ENCODE data around the gene MMEL1. TPM values are rescaled to one million over a fixed set of nuclear protein-coding genes. Genes with fewer than 3 reads are reported as not detected.

MMEL1 gene
- total RNA-seq, 6 donors from 2014 or later: 2.9 to 5.5 (median 5.1) TPM; not detected in 2

DNA sequence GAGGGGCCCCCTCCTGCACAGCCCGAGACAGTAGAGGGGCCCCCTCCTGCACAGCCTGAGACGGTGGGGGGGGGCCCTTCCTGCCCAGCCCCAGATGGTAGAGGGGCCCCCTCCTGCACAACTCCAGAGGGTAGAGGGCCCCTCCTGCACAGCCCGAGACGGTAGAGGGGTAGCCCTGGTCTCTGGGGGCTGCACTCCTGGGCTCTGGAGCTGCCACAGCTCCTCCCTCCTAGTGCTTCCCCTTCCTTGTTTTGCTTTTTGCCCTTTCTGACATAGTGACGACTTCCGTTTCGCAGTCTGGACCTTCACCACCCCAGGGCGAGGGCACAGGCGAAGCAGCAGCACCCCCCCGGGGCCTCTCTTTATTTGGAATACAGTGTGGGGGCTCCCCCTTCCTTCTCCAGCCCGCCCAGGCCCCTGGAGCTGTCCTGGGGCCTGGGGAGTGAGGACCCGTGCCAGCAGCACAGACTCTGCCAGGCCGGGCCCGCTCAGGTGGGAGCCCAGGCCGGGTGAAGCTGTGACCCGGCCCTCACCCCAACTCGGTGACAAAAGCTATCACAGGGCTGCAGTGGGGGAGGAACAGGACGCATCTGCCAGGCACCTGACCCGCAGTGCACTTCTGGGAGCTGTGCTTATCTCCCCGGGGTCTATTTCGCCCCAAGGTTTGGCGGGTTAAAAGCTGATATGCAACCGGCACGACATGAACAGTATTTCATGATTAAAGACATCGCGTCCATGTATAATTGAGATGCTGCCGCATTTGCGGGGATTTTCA, 47.3 kb downstream of the MMEL1 start:
- DNase-seq (peak; percentile 88 to 91), ATAC-seq (ENCODE audit: low FRiP score in 2 of 2) (peak; percentile 49 to 75)
- H3K36me3 ChIP-seq: peaks cover 0 to 18% (median 11%) of the 10 kb centered on the region in 4 donors
- H3K4me1 ChIP-seq: peaks cover 37 to 54% (median 40%) of the 10 kb centered on the region in 4 donors
- TF ChIP-seq EP300 (IDR thresholded peaks at IDR 0.05): peak in 1 of 4 donors; percentile 35
- TF ChIP-seq POLR2AphosphoS5 (IDR thresholded peaks at IDR 0.05): peak; percentile 76 to 89
- peak; percentile 63 to 88 (median 66) for TF ChIP-seq POLR2A (IDR thresholded peaks at IDR 0.05)
- TF ChIP-seq, protein P1, sequence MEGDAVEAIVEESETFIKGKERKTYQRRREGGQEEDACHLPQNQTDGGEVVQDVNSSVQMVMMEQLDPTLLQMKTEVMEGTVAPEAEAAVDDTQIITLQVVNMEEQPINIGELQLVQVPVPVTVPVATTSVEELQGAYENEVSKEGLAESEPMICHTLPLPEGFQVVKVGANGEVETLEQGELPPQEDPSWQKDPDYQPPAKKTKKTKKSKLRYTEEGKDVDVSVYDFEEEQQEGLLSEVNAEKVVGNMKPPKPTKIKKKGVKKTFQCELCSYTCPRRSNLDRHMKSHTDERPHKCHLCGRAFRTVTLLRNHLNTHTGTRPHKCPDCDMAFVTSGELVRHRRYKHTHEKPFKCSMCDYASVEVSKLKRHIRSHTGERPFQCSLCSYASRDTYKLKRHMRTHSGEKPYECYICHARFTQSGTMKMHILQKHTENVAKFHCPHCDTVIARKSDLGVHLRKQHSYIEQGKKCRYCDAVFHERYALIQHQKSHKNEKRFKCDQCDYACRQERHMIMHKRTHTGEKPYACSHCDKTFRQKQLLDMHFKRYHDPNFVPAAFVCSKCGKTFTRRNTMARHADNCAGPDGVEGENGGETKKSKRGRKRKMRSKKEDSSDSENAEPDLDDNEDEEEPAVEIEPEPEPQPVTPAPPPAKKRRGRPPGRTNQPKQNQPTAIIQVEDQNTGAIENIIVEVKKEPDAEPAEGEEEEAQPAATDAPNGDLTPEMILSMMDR (IDR thresholded peaks at IDR 0.05): no peak
- H3K27ac ChIP-seq: peak overlapping the region; percentile 96 to 99 (median 98)
- H3K27me3 ChIP-seq: no peaks in the 10 kb centered on the region
- WGBS, 2 donors: 0 to 1% methylated on average over 19 to 26 of the region's 28 CpGs
- peak overlapping the region; percentile 74 to 91 (median 84) for H3K4me3 ChIP-seq
- H3K9me3 ChIP-seq: no peaks in the 10 kb centered on the region

DNA sequence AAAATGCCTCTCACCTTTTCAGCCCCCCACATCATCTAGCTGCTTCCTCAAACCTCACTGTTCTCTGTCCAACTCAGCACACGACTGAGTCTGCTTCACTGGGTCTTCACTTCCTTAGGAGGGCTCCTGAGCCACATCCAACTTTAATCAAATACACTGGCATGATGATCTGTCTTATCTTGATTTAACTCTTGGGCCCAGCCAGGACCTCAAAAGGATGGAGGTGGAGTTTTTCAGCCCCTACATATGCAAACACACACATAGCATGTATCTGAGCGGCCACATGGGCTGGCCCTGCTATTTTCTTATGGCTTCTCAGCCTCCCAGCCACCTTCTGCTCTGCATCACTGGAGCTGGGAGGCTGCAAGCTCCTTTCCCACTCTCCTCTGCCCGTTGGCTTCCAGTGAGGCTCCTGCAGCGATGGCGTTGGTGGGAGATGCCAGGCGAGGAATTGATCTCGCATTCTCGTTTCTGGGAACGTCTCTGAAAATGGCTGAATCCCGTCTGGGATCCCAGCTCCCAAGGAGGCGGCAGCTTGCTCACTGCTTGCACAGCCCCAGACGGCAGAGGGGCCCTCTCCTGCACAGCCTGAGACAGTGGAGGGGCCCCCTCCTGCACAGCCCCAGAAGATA, 48.0 kb downstream of the MMEL1 start:
- H3K4me3 ChIP-seq: peak overlapping the region in 3 of 4 donors; percentile 74 to 91 (median 90)
- H3K27ac ChIP-seq: peak overlapping the region; percentile 96 to 99 (median 98)
- ATAC-seq (ENCODE audit: low FRiP score in 2 of 2) (no peak), DNase-seq (no peak)
- H3K27me3 ChIP-seq: no peaks in the 10 kb centered on the region
- TF ChIP-seq EP300 (IDR thresholded peaks at IDR 0.05): no peak
- no peak for TF ChIP-seq POLR2AphosphoS5 (IDR thresholded peaks at IDR 0.05)
- no peak for TF ChIP-seq POLR2A (IDR thresholded peaks at IDR 0.05)
- TF ChIP-seq, protein P1 (IDR thresholded peaks at IDR 0.05): no peak
- no peaks in the 10 kb centered on the region for H3K9me3 ChIP-seq
- peaks cover 37 to 54% (median 40%) of the 10 kb centered on the region in 4 donors for H3K4me1 ChIP-seq
- peaks cover 0 to 13% (median 9%) of the 10 kb centered on the region in 4 donors for H3K36me3 ChIP-seq
- 19 to 40% methylated on average over 9 to 12 of the region's 12 CpGs for WGBS, 2 donors

DNA sequence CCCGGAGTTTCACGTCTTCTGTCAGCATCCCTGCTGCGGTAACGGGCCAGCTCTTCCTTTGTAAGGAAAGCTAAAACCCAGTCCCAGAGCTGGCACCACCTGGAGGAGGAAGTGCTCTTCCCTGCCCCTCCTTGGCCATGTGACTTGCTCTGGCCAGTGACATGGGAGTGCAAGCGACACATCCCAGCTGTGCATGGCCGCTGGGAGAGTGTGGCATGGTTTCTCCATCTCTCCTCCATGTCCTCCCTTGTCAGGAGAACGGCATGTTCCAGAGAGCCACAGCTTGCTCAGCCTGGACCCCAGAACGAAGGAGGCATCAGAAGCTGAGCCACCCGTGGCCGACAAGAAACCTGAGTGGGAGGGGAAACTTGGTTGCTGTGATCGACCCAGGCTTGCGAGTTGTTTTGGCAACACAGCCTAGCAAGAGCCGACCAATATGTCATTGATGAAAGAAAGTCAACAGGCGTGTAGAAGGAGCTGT, 48.9 kb downstream of the MMEL1 start:
- H3K9me3 ChIP-seq: no peaks in the 10 kb centered on the region
- H3K27ac ChIP-seq: peak overlapping the region; percentile 96 to 99 (median 98)
- H3K27me3 ChIP-seq: no peaks in the 10 kb centered on the region
- 64 to 67% methylated on average over 14 of the region's 14 CpGs for WGBS, 2 donors
- peaks cover 0 to 5% (median 2%) of the 10 kb centered on the region in 4 donors for H3K36me3 ChIP-seq
- DNase-seq (peak in 1 of 2 donors; percentile 79), ATAC-seq (ENCODE audit: low FRiP score in 2 of 2) (peak in 1 of 2 donors; percentile 3)
- TF ChIP-seq EP300 (IDR thresholded peaks at IDR 0.05) (peak in 2 of 4 donors; percentile 84 to 92), POLR2AphosphoS5 (IDR thresholded peaks at IDR 0.05) (peak; percentile 91 to 93), POLR2A (IDR thresholded peaks at IDR 0.05) (peak in 1 of 4 donors; percentile 53)
- TF ChIP-seq, protein P1 (IDR thresholded peaks at IDR 0.05): no peak
- H3K4me1 ChIP-seq: peaks cover 37 to 54% (median 41%) of the 10 kb centered on the region in 4 donors
- H3K4me3 ChIP-seq: peak overlapping the region in 3 of 4 donors; percentile 1 to 30 (median 26)

DNA sequence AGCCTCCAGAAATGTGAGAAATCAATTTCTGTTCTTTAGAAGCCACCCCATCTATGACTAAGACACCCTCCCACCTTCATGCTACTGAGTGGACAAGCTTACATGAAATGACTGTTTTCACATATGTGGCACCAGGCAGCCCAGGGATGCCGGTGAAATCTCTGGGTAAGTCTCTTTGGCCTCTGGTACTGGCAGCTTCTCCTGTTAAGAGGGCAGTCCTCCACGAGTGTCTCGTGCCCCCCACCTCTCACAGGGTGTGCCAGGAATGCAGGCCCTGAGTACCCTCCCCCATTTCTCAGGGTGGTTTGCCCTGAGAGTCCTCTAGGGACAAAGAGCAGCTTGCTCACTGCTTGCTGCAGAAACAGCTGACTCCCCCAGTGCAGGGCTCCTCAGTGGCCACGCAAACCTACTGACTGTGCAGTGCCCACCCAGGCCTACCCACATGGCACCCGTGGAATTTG, 49.5 kb downstream of the MMEL1 start:
- TF ChIP-seq POLR2AphosphoS5 (IDR thresholded peaks at IDR 0.05): no peak
- TF ChIP-seq, protein P1 (IDR thresholded peaks at IDR 0.05): peak in 1 of 6 experiments; percentile 20
- DNase-seq (peak in 1 of 2 donors; percentile 2), ATAC-seq (ENCODE audit: low FRiP score in 2 of 2) (no peak)
- H3K4me3 ChIP-seq: peak overlapping the region in 3 of 4 donors; percentile 1 to 30 (median 26)
- WGBS, 2 donors: 55 to 68% methylated on average over 4 of the region's 5 CpGs
- peak overlapping the region; percentile 96 to 99 (median 98) for H3K27ac ChIP-seq
- H3K9me3 ChIP-seq: no peaks in the 10 kb centered on the region
- no peaks in the 10 kb centered on the region for H3K36me3 ChIP-seq
- H3K27me3 ChIP-seq: no peaks in the 10 kb centered on the region
- H3K4me1 ChIP-seq: peaks cover 42 to 54% (median 46%) of the 10 kb centered on the region in 4 donors
